Natural killer cell treated with Interleukin-12 subunit alpha and Interleukin-12 subunit beta and Interleukin-15 and Interleukin-18, amount 100 ng/mL, for 72 hours (primary cell): Measurements from ENCODE around the gene ALKBH4. TPM values are rescaled to one million over a fixed set of nuclear protein-coding genes. Genes with fewer than 3 reads are reported as not detected.
"Not testable (repeated sequence)": the region's sequence is repeated elsewhere in the genome, so short reads cannot be mapped to it uniquely, and the experiment has no call there.

ENCODE experiments used
- ATAC-seq, 2 donors: fragments of 150-1000 bp; cut with Tn5 transposase in 1 of 2; sonication (Bioruptor Pico), chemical (Tn5 transposase) in 1 of 2; 2 replicates each; pipeline ENCODE4 v1.10.0; 2021
- DNase-seq: peaks from one replicate; pipeline ENCODE4 v3.0.0; 2022; ENCODE audit warnings: low spot score
- H3K27ac Mint-ChIP-seq, 2 donors: 1 replicate in 1 of 2; 2 replicates in 1 of 2; pipeline ENCODE4 v1.8.0; 2022; ENCODE audit warnings: mixed read lengths in 2 of 2, mild to moderate bottlenecking in 1 of 2, moderate library complexity in 1 of 2
- H3K27me3 Mint-ChIP-seq, 2 donors: 1 replicate in 1 of 2; 2 replicates in 1 of 2; pipeline ENCODE4 v1.8.0; 2022; ENCODE audit warnings: mixed read lengths in 2 of 2
- H3K36me3 Mint-ChIP-seq: one replicate; pipeline ENCODE4 v1.8.0; 2022; ENCODE audit warnings: mixed read lengths
- H3K4me1 Mint-ChIP-seq, 2 donors: 1 replicate in 1 of 2; 2 replicates in 1 of 2; pipeline ENCODE4 v1.8.0; 2022; ENCODE audit warnings: low read depth in 2 of 2, mixed read lengths in 2 of 2, mild to moderate bottlenecking in 1 of 2
- H3K4me3 Mint-ChIP-seq: one replicate; pipeline ENCODE4 v1.8.0; 2022; ENCODE audit warnings: mixed read lengths
- H3K9me3 Mint-ChIP-seq: 2 replicates; pipeline ENCODE4 v1.8.0; 2022; ENCODE audit warnings: mixed read lengths
- total RNA-seq, 2 donors: library from RNA; stranded (reverse); gene quantifications; one replicate each; pipeline ENCODE4 v1.2.3, GENCODE V29; 2022

The ALKBH4 gene
- total RNA-seq, 2 donors from 2014 or later, result 7.8 to 19.3 TPM

DNA sequence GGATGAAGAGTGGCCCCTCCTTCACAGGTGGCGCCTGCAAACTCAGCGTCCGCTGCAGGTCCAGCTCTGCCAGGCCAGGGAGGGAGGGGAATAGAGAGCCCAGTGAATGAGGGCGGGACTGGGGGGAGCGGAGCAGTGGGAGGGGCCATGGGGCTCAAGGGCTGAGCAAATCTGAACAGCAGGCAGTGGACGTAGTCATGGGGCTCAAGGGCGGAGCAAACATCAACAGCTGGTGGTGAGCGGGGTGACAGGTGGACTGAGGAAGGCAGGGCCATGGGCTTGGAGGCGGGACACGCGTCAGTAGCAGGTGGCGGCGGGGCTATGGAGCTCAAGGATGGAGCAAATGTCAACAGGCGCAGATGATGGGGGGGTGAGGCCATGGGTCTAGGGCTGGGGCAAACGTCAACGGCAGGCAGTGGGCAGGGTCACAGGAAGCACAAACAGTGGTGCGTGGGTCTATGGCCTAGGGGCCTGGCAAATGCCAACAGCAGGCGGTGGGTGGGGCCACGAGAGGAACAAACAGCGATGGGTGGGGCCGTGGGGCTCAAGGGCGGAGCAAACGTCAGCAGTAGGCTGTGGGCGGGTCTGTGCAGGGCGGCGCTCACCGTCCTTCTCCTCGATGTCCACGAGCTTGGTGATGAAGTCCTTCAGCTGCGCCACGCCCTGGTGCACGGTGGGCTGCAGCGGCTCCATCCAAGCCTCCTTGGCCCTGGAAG lies 28.7 kb upstream of the ALKBH4 start:
- not testable (repeated sequence) for H3K36me3 Mint-ChIP-seq, H3K27ac Mint-ChIP-seq, DNase-seq, H3K9me3 Mint-ChIP-seq, H3K27me3 Mint-ChIP-seq, H3K4me1 Mint-ChIP-seq
- peak overlapping the region; percentile 44 for H3K4me3 Mint-ChIP-seq
- peak; percentile 62 to 70 for ATAC-seq

GRCh38 chr7:102490529-102491075 lies 25.9 kb upstream of the ALKBH4 start:
- ATAC-seq (peak; percentile 56 to 80), DNase-seq (peak; percentile 60)
- H3K27me3 Mint-ChIP-seq, H3K27ac Mint-ChIP-seq, H3K4me1 Mint-ChIP-seq, H3K9me3 Mint-ChIP-seq, H3K36me3 Mint-ChIP-seq, H3K4me3 Mint-ChIP-seq: not testable (repeated sequence)

GRCh38 chr7:102484317-102484716 lies 19.7 kb upstream of the ALKBH4 start:
- ATAC-seq, H3K9me3 Mint-ChIP-seq, H3K4me3 Mint-ChIP-seq, H3K27ac Mint-ChIP-seq, H3K36me3 Mint-ChIP-seq, DNase-seq, H3K27me3 Mint-ChIP-seq, H3K4me1 Mint-ChIP-seq: not testable (repeated sequence)

GRCh38 chr7:102481962-102482361 lies 17.3 kb upstream of the ALKBH4 start:
- not testable (repeated sequence) for ATAC-seq, H3K4me1 Mint-ChIP-seq, DNase-seq

DNA sequence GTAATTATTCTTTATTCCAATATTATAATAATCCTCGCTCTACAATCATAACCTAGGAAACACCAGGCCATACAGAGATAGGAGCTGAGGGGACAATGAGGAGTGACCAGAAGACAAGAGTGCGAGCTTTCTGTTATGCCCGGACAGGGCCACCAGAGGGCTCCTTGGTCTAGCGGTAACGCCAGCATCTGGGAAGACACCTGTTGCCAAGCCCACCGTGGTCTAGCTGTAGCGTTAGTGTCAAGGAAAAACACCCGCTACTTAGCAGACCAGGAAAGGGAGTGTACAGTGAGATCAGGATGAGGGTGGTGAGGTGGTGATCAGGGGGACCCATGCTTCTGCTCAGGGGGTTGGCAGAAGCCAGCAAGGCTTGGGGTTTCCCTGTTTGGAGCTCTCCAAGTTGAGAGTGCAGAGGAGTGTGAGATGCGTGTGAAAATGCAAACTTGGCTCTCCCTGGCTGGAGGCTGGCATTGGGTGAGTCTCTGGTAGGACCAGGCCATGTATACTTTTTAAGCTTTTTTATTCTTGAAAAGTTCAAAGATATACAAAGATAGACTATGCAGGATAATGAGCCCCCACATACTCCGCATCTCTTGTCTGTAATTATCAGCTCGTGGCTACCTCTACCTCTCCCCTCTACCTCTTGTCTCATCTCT lies 15.4 kb upstream of the ALKBH4 start:
- not testable (repeated sequence) for H3K4me1 Mint-ChIP-seq, DNase-seq, H3K27me3 Mint-ChIP-seq, H3K4me3 Mint-ChIP-seq, H3K27ac Mint-ChIP-seq, ATAC-seq, H3K9me3 Mint-ChIP-seq, H3K36me3 Mint-ChIP-seq

More at GRCh38 chr7:102481962-102482361, 17.3 kb upstream of the ALKBH4 start:
- H3K36me3 Mint-ChIP-seq, H3K27ac Mint-ChIP-seq, H3K27me3 Mint-ChIP-seq, H3K4me3 Mint-ChIP-seq, H3K9me3 Mint-ChIP-seq: not testable (repeated sequence)

DNA sequence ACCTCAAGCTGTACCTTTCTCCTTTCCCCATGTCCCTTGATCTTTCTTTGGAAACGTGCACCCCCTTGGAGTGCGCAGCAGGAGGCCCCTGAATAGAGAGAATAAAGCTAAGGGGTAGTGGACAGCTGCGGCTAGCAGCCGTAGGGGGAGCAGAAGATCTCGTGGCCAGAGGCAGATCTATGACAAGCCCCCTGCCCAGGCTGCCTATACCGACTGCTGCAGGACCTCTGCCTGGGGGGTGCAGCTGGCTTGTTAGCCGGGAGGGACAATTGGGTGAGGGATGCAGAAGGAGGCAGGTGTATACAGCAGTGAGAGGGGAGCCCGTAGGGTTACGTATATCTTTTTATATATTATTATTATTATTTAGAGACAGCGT lies 14.5 kb upstream of the ALKBH4 start:
- peak; percentile 4 to 55 for ATAC-seq
- not testable (repeated sequence) for H3K36me3 Mint-ChIP-seq, H3K4me3 Mint-ChIP-seq, H3K4me1 Mint-ChIP-seq, DNase-seq, H3K9me3 Mint-ChIP-seq, H3K27me3 Mint-ChIP-seq, H3K27ac Mint-ChIP-seq

GRCh38 chr7:102478314-102479208 lies 13.9 kb upstream of the ALKBH4 start, which contains the start of gene POLR2J:
TSS of gene POLR2J (minus strand) at chr7:102478922. CDS start at chr7:102478860, 62 bp downstream.
- H3K9me3 Mint-ChIP-seq, H3K4me1 Mint-ChIP-seq, H3K27me3 Mint-ChIP-seq, H3K36me3 Mint-ChIP-seq: not testable (repeated sequence)
- DNase-seq (peak; percentile 91), ATAC-seq (peak; percentile 91 to 93)
- peak within 1 kb of the TSS; percentile 82 for H3K4me3 Mint-ChIP-seq
- peak within 1 kb of the TSS; percentile 65 to 70 for H3K27ac Mint-ChIP-seq

GRCh38 chr7:102474736-102475435 lies 10.2 kb upstream of the ALKBH4 start:
- ATAC-seq, H3K36me3 Mint-ChIP-seq, H3K4me3 Mint-ChIP-seq, H3K4me1 Mint-ChIP-seq, H3K27ac Mint-ChIP-seq, H3K27me3 Mint-ChIP-seq, H3K9me3 Mint-ChIP-seq: not testable (repeated sequence)
- DNase-seq, result peak; percentile 44

DNA sequence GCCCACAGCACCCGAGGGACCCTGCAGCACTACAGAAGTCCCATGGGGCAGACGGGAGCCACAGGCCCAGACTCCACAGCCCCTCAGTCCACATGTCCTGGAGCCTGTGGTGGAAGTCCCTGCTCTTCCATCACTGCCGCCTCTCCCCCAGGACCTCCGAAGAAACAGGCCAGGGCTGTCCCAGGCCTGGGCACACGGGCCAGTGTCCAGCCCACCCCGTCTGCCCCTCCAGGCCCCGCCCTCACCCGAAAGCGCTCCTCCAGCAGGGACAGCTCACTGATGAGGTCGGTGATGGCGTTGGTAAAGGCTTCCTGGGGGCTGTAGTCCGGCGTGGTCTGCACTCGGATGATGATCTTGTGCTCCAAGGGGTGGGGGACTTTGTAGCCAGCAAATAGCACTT lies 9.5 kb upstream of the ALKBH4 start:
- not testable (repeated sequence) for H3K4me1 Mint-ChIP-seq, ATAC-seq
- peak; percentile 44 for DNase-seq

DNA sequence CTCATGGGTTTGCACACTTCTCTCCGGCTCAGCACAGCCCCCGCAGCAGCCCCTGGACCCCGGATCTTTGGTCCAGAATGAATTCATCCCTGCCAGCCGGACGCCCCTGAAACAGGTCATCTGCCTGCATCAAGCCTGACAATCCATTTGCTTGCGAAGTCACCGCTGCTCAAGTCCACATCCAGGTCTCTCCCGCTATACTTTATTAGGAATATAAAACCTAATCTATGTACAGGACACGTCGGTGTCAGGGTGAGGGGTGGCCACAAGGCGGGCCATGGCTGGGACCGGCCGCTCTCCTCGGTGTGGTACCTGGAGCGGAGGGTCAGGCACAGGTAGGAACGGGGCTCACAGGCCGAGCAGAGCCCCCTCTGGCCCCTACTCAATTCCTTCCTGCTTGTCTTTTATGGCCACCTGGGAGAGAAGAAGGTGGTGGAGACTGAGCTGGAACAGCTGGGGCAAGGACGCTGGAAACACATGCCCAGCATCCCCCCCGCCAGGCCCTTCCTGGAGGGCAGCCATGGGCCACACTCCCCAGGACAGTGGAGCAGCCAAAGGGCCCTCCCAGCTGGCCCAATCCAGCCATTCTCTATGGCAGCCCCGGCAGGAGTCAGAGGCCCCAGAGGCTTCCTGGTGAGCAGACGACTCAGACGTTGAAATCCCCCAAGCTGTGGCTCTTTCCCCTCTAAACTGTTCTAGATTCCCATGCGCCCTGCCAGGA lies 8.8 kb upstream of the ALKBH4 start:
- DNase-seq (peak; percentile 54), ATAC-seq (no peak)
- Mint-ChIP-seq H3K27ac (no peak overlapping the region), H3K4me1 (no peaks in the 10 kb centered on the region), H3K9me3 (no peaks in the 10 kb centered on the region), H3K36me3 (no peaks in the 10 kb centered on the region), H3K4me3 (no peak overlapping the region), H3K27me3 (no peaks in the 10 kb centered on the region)

More for the DNA sequence above, 9.5 kb upstream of the ALKBH4 start:
- not testable (repeated sequence) for H3K27ac Mint-ChIP-seq, H3K36me3 Mint-ChIP-seq, H3K27me3 Mint-ChIP-seq, H3K4me3 Mint-ChIP-seq, H3K9me3 Mint-ChIP-seq

DNA sequence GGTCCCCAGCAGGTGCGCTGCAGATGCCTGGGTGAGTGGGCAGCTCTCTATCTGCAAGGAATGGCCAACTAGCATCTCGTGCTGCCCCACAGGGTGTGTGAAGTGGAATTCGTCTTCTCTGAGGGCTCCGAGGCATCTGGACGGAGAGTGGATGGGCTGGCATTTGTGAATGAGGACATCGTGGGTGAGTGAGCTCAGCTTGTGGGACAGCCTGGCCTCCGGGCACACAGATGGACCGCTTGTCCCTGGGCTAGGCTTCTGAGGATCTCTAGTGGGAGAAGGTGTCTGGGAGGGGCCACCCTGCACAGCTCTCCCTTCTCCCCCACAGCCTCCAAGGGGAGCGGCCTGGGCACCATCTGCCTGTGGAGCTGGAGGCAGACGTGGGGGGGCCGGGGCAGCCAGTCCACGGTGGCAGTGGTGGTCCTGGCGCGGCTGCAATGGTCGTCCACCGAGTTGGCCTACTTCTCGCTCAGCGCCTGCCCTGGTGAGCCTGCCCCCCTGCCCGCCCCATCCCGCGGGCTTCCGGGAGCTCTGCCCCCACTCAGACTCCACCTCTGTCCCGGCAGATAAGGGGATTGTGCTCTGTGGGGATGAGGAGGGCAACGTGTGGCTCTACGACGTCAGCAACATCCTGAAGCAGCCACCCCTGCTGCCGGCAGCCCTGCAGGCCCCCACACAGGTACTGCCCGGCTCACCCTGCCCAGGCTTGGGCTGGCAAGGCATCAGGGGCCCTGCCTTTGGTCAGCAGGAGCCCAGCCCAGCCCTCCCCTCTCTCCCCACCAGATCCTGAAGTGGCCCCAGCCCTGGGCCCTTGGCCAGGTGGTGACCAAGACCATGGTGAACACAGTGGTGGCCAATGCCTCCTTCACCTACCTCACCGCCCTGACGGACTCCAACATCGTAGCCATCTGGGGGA lies 7.7 kb upstream of the ALKBH4 start:
- Mint-ChIP-seq H3K27me3 (no peaks in the 10 kb centered on the region), H3K4me3 (no peak overlapping the region), H3K9me3 (no peaks in the 10 kb centered on the region), H3K27ac (no peak overlapping the region), H3K4me1 (no peaks in the 10 kb centered on the region), H3K36me3 (no peaks in the 10 kb centered on the region)
- no peak for ATAC-seq
- DNase-seq, result peak; percentile 41

- DNase-seq (peak; percentile 31), ATAC-seq (no peak)
- peaks cover 3 to 4% of the 10 kb centered on the region in 2 donors for H3K4me1 Mint-ChIP-seq
- no peaks in the 10 kb centered on the region for H3K27me3 Mint-ChIP-seq
- no peaks in the 10 kb centered on the region for H3K9me3 Mint-ChIP-seq
- no peak overlapping the region for H3K4me3 Mint-ChIP-seq
- no peaks in the 10 kb centered on the region for H3K36me3 Mint-ChIP-seq
- H3K27ac Mint-ChIP-seq, result no peak overlapping the region
These were observed 7.1 kb upstream of the ALKBH4 start for GRCh38 chr7:102471791-102472125.
